Stimulated activated naive CD8-positive, alpha-beta T cell treated with anti-CD3 and anti-CD28 coated beads, Interleukin-15, Interleukin-2, amounts not matched to agents 100 U/mL and 50 U/mL, for 24 hours (primary cell): ENCODE data around the gene MTURN.

Experiments
- ATAC-seq: fragments of 150-1000 bp; cut with Tn5 transposase; one replicate; pipeline ENCODE4 v1.10.0; 2021
- DNase-seq: peaks from one replicate; pipeline ENCODE4 v3.0.0; 2021

Gene MTURN

GRCh38 chr7:30209951-30210350 is 75.2 kb downstream of the MTURN start:
- ATAC-seq (no peak), DNase-seq (no peak)
